Tibial artery (tissue), 4 donors: ENCODE results near the gene MNAT1.
"Not testable (repeated sequence)": the region's sequence is repeated elsewhere in the genome, so short reads cannot be mapped to it uniquely, and the experiment has no call there.

ENCODE experiments used
- DNase-seq, 2 donors: peaks; one replicate each; pipeline ENCODE4 v3.0.0-alpha.2; 2019
- H3K27ac ChIP-seq, 2 donors: fragments of 200-600 bp; sonication (generic) in 1 of 2; 1 replicate in 1 of 2; 2 replicates in 1 of 2; pipeline ENCODE4 v1.5.1; 2018 to 2019; ENCODE audit warnings: mild to moderate bottlenecking in 1 of 2
- H3K27me3 ChIP-seq, 2 donors: fragments of 200-600 bp; sonication (generic) in 1 of 2; one replicate each; pipeline versions ENCODE4 v1.5.1 to v1.6.0; 2016 to 2019
- H3K36me3 ChIP-seq, 3 donors: fragments of 200-600 bp; sonication (generic) in 2 of 3; one replicate each; pipeline ENCODE4 v1.5.1; 2016 to 2019; ENCODE audit warnings: mild to moderate bottlenecking in 2 of 3
- H3K4me1 ChIP-seq, 4 donors: fragments of 200-600 bp; sonication (generic) in 2 of 4; 1 replicate in 3 of 4; 2 replicates in 1 of 4; pipeline ENCODE4 v1.5.1; 2016 to 2019
- H3K4me3 ChIP-seq, 2 donors: fragments of 200-600 bp; sonication (generic) in 1 of 2; 1 replicate in 1 of 2; 2 replicates in 1 of 2; pipeline ENCODE4 v1.5.1; 2018 to 2019; ENCODE audit warnings: mild to moderate bottlenecking in 2 of 2
- H3K9me3 ChIP-seq, 3 donors: fragments of 200-600 bp; sonication (generic) in 1 of 3; one replicate each; pipeline ENCODE4 v1.5.1; 2016 to 2019
- intact Hi-C: fragments of 100-400 bp; cut with DNase I; formaldehyde crosslinking; loops from one replicate; pipeline ENCODE4 v1.15.0; 2023; ENCODE audit warnings: low total_unique reads
- TF ChIP-seq, protein P1 (sequence below), 2 experiments: fragments of 200-600 bp in 1 of 2; fragments of 450-650 bp in 1 of 2; IDR thresholded peaks; one replicate each; pipeline ENCODE4 v1.5.1; 2017 to 2019; ENCODE audit warnings: antibody characterized with exemption in 2 of 2, mild to moderate bottlenecking in 1 of 2, moderate library complexity in 1 of 2

Gene MNAT1

DNA sequence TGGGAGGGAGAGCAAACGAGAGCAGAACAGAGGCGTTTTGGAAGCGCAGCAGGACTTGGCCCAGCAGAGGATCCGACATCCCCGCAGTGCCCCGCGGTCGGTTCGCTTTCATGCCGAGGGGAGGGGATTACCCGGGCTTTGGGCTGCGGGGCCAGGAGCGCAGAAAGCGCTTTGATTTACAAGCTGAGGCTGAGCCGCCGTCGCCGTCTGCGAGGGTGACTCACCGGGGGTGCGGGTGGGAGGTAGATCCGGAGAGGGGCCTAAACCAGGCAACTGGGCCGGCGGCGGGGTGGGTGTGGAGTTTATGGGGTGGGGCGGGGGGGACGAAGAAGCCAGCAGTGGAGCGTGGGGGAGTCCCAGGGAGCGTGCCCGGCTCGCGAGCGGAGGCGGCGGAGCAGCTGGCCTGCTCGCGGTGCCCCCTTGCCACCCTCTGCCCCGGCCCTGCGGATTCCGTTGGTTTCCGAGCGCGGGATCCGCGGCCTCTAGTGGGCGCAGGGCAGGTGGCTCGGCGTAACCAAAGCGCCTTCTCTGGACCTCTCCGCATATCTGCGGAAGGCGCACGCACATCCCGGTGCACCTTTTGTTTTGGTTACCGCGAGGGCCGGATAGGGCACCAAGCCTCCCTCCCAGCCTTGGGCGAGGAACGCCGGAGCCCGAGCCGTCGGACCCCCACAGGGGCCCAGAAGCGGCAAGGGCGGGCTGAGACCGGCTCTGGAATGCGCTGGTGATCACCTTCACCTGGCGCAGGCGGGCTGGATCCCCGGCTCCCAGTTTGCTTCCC, 13.0 kb upstream of the MNAT1 start:
- DNase-seq = peak; percentile 30 to 70
- TF ChIP-seq, protein P1, sequence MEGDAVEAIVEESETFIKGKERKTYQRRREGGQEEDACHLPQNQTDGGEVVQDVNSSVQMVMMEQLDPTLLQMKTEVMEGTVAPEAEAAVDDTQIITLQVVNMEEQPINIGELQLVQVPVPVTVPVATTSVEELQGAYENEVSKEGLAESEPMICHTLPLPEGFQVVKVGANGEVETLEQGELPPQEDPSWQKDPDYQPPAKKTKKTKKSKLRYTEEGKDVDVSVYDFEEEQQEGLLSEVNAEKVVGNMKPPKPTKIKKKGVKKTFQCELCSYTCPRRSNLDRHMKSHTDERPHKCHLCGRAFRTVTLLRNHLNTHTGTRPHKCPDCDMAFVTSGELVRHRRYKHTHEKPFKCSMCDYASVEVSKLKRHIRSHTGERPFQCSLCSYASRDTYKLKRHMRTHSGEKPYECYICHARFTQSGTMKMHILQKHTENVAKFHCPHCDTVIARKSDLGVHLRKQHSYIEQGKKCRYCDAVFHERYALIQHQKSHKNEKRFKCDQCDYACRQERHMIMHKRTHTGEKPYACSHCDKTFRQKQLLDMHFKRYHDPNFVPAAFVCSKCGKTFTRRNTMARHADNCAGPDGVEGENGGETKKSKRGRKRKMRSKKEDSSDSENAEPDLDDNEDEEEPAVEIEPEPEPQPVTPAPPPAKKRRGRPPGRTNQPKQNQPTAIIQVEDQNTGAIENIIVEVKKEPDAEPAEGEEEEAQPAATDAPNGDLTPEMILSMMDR (IDR thresholded peaks at IDR 0.05) = peak in 1 of 2 experiments; percentile 26
- H3K27me3 ChIP-seq = no peaks in the 10 kb centered on the region
- peak overlapping the region; percentile 71 to 76 for H3K4me3 ChIP-seq
- H3K9me3 ChIP-seq = no peaks in the 10 kb centered on the region
- peaks cover 0 to 22% (median 9%) of the 10 kb centered on the region in 4 donors for H3K4me1 ChIP-seq
- no peaks in the 10 kb centered on the region for H3K36me3 ChIP-seq
- H3K27ac ChIP-seq = peak overlapping the region; percentile 77 to 88
- intact Hi-C loops = loop anchor here (5.0 kb wide), 1 partner anchor 69 kb away; no protein-coding TSS in a partner anchor

DNA sequence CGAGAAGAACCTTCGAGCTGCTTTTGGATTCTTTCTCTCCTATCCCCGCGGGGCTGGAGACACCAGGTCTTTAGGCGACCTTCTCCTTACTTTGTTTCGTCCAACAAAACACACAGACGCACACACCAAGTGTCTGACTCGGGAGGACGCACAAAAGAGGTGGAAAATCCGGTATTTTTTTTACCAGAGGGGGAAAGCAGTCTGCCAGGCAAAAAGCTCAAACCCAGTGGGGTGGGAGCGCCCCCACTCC, 12.5 kb upstream of the MNAT1 start:
- TF ChIP-seq, protein P1 (IDR thresholded peaks at IDR 0.05) = no peak
- H3K4me3 ChIP-seq = peak overlapping the region; percentile 71 to 76
- intact Hi-C loops = loop anchor here (5.0 kb wide), 1 partner anchor 70 kb away; no protein-coding TSS in a partner anchor
- H3K4me1 ChIP-seq = peaks cover 0 to 22% (median 9%) of the 10 kb centered on the region in 4 donors
- no peaks in the 10 kb centered on the region for H3K36me3 ChIP-seq
- DNase-seq = no peak
- peak overlapping the region; percentile 77 to 88 for H3K27ac ChIP-seq
- no peaks in the 10 kb centered on the region for H3K27me3 ChIP-seq
- H3K9me3 ChIP-seq = no peaks in the 10 kb centered on the region

DNA sequence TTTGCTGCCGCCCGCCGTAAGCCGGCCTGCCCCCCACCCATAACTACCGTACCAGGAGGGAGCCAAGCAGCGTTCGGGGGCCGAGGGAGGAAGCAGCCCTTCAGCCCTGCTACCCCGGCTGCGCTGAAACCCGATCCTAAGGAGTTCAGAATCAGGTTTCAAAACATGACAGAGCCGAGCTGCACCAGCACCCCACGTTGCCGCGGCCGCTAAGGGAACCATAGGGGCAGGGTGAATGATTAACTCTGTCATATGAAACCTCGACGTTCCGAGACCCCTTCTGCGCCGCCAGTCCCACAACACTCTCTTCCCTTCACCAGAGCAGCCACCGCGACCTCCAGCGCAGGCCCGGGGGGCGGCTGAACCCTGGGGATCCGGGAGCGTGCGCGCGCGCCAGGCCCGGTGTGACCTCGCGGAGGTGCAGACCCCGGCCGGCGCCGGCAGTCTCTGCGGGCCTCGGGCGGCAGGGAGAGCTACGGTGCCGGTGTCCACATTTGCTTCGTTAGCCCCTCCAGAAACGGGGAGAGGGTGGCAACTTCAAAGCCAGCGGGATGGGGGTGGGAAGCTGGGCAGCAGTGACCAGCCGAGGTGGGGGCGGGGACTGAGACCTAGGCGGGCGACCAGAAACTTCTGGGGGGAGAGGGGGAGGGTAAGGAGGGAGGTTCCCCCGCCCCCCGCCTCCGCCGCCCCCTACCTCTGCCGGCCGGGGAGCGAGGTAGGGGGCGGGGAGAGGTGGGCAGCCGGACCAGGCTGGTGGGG, 12.0 kb upstream of the MNAT1 start:
- Histone ChIP-seq H3K4me1 (peaks cover 0 to 22% (median 9%) of the 10 kb centered on the region in 4 donors), H3K4me3 (peak overlapping the region; percentile 71 to 76), H3K36me3 (no peaks in the 10 kb centered on the region), H3K27ac (peak overlapping the region; percentile 77 to 88), H3K9me3 (no peaks in the 10 kb centered on the region), H3K27me3 (no peaks in the 10 kb centered on the region)
- DNase-seq = peak; percentile 29 to 68
- intact Hi-C loops = loop anchor here (5.0 kb wide), 1 partner anchor 70 kb away; no protein-coding TSS in a partner anchor
- TF ChIP-seq, protein P1 (IDR thresholded peaks at IDR 0.05) = no peak

DNA sequence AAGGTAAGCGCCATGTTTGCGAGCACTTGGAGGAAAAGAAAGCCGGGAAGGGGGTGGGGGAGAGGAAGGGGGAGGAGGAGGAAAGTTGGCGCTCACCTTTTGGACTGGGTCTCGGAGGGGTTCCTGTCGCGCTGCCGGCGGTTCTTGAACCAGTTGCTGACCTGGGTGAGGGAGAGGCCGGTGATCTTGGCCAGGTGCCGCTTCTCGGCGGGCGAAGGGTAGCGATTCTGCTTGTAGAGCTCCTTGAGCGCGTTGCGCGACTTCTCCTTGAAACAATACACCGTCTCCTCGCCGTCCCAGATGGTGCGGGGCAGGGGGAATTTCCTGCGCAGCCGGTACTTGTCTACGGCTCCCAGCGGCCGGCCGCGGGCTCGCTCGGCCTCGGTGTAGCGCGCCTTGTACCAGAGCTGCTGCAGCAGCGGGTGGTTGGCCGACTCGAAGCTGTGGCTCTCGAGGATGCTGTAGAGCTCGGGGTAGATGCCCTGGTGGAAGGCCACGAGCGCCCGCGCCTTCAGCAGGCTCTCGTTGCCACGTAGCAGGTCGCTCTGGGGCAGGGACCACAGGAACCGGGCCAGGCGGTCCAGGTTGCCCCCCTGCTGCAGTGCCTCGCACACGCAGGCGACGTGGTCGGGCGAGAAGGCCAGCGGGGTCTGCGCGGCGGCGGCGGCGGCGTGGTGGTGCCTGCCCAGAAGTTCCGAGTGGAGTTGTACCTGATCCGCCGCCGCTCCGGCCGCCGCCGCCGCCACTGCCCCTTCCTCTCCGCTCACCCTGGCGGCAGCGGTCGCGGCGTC, 11.2 kb upstream of the MNAT1 start:
- H3K27me3 ChIP-seq = peaks cover 0 to under 1% of the 10 kb centered on the region in 2 donors
- H3K27ac ChIP-seq = peak overlapping the region; percentile 77 to 88
- peak overlapping the region; percentile 71 to 76 for H3K4me3 ChIP-seq
- no peaks in the 10 kb centered on the region for H3K9me3 ChIP-seq
- TF ChIP-seq, protein P1 (IDR thresholded peaks at IDR 0.05) = no peak
- peaks cover 0 to 22% (median 9%) of the 10 kb centered on the region in 4 donors for H3K4me1 ChIP-seq
- H3K36me3 ChIP-seq = no peaks in the 10 kb centered on the region
- DNase-seq = peak; percentile 45 to 75
- intact Hi-C loops = loop anchor here (5.0 kb wide), 1 partner anchor 71 kb away; no protein-coding TSS in a partner anchor

DNA sequence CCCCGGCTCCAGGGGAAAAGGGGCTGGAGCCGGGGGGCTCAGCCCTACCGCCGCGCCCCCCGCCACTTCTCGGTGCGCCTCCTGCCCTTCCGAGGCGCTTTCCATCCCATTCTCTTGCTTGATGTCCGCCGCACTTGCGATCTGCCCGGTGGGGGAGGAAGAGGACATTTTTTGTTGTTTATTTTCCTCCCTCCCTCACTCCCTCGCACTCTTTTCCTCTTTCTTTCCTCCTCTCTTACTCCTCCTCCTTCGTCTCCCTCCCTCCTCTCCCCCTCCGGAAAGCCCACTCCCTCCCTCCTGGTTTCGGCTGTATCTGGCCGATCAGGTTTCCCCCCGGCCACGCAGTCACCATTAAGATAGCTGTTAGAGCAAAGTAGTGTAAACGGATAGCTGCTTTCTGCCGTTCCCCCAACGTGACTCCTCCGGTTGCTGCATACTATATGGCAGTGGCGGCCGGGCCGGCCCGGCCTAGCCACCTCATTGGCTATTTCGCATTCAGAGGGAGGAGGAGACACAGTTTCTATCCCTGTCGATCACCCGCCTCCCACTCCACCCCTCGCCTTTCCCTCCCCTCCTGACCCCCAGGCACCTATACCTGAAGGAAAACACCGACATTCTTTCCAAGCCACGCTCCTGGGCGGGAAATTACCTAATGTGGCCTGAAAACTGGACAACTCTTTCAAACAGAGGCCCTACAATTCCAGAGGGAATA, 10.5 kb upstream of the MNAT1 start, which contains the start of gene SIX4:
TSS of gene SIX4 (minus strand) at position 445 of the 712 bp plus-strand sequence. CDS start at position 168, 277 bp downstream.
- intact Hi-C loops = loop anchor here (5.0 kb wide), 1 partner anchor 72 kb away; no protein-coding TSS in a partner anchor
- Histone ChIP-seq H3K9me3 (no peaks in the 10 kb centered on the region), H3K4me1 (peaks cover 0 to 22% (median 9%) of the 10 kb centered on the region in 4 donors), H3K4me3 (peak within 1 kb of the TSS; percentile 71 to 76), H3K27me3 (peaks cover 0 to 3% of the 10 kb centered on the region in 2 donors), H3K36me3 (no peaks in the 10 kb centered on the region), H3K27ac (peak within 1 kb of the TSS; percentile 77 to 88)
- TF ChIP-seq, protein P1 (IDR thresholded peaks at IDR 0.05) = no peak
- peak; percentile 67 to 86 for DNase-seq

DNA sequence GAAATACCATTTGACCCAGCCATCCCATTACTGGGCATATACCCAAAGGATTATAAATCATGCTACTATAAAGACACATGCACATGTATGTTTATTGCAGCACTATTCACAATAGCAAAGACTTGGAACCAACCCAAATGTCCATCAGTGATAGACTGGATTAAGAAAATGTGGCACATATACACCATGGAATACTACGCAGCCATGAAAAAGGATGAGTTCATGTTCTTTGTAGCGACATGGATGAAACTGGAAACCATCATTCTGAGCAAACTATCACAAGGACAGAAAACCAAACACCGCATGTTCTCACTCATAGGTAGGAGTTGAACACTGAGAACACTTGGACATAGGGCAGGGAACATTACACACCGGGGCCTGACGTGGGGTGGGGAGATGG, 3.3 kb upstream of the MNAT1 start:
- H3K4me1 ChIP-seq = peaks cover 0 to 10% (median 4%) of the 10 kb centered on the region in 4 donors
- H3K27me3 ChIP-seq, DNase-seq, H3K27ac ChIP-seq, intact Hi-C loops, H3K36me3 ChIP-seq, H3K9me3 ChIP-seq, H3K4me3 ChIP-seq: not testable (repeated sequence)
